Frontal cortex (tissue), 1 donor: ENCODE results near the gene CSRNP2. TPM values are rescaled to one million over a fixed set of nuclear protein-coding genes. Genes with fewer than 3 reads are reported as not detected.

Experiments
- small RNA-seq: library from RNA; depleted of rRNA; stranded (forward); fragments of <200 nt; gene quantifications from one replicate; pipeline ENCODE3, GENCODE V24; 2014
- total RNA-seq: library from RNA; depleted of rRNA; stranded (reverse); fragments of >200 nt; gene quantifications from one replicate; pipeline ENCODE4 v1.2.3, GENCODE V29; 2014

Gene CSRNP2
- total RNA-seq, 1 donor from 2014 or later: 69.3 TPM

Small RNA genes within 50 kb of the gene (small RNA-seq; reads per million reads assigned to genes)
- gene RNU6-1273P (not detected), gene RNU6-87P (not detected)

Other genes with a start within 250 kb of the CSRNP2 start
- not detected for gene TMPRSS12, start 240.7 kb downstream of the CSRNP2 start, total RNA-seq
- not detected for gene HIGD1C, start 131.1 kb downstream of the CSRNP2 start, total RNA-seq
- gene SLC11A2, start 57.2 kb downstream of the CSRNP2 start, total RNA-seq: 86.4 TPM
- gene LETMD1, start 35.3 kb downstream of the CSRNP2 start, total RNA-seq: 54.6 TPM
- gene TFCP2, start 89.5 kb upstream of the CSRNP2 start, total RNA-seq: 15.1 TPM
- 9.0 TPM for gene POU6F1, start 134.5 kb upstream of the CSRNP2 start, total RNA-seq
- gene DAZAP2, start 155.2 kb upstream of the CSRNP2 start, total RNA-seq: 34.2 TPM
- 0.82 TPM for gene SMAGP, start 186.8 kb upstream of the CSRNP2 start, total RNA-seq
- 1.2 TPM for gene BIN2, start 240.6 kb upstream of the CSRNP2 start, total RNA-seq